ENCODE measurements around the gene FUBP1. TPM values are rescaled to one million over a fixed set of nuclear protein-coding genes. Genes with fewer than 3 reads are reported as not detected.
A peak's percentile ranks its signal among the peaks of the same experiment; 100 is the strongest.

Gene FUBP1
- total and polyA plus RNA-seq, 2 of the 13 experiments (the other 11 are each of a cell fraction or from before 2014, with no cell fraction given), result 98.1 to 166 TPM

DNA sequence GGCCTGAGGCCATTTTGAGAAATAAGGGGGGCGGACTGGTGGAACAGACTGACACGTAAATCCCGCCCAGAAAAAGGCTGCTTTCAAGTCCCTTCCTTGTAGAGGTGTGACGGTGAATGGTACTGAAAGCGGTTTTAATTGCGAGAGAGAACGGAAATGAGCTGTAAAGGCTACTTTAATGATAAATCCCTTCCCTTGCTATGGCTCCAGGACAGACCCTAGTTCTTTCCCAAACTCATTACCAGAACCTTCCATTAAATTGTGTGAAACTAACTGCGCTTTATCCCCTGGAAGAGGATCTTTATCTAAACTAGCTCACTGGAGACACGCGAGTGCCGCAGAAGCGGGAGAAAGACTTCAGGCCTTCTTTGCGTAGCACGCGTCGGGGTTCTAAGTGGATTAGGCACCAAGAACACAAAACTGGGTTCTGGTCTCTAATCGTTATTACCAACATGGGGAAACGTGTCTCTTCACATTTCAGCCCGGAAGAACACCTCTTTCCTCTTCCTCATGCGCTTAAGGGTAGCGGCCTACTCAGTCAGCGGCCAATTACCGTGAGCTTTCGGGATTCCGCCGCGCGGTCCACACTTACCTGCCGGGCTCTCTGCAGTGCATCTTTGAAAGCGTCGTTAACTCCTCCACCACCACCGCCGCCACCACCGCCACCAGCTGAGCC is 441 bp downstream of the FUBP1 start:
- ChIA-PET CTCF (ENCODE audit: low intra/inter-chr PET ratio, low total read pairs) (no interaction called here), POLR2A (interaction anchor here (0.7 to 5.3 kb wide), 20 partner anchors 8 to 295 kb away, joined by 3 to 161 read pairs (median 4); partner anchors contain the start of genes DNAJB4, GIPC2, MIGA1 and NEXN)
- peak overlapping the region; percentile 100 for H3K9ac ChIP-seq (ENCODE audit: insufficient read depth, low read depth, low read length)
- TSS peak; percentile 72 for BruUV-seq (replicated peaks)
- H3K36me3 ChIP-seq (replicated peaks in 1 of 2; ENCODE audit: control insufficient read depth in 1 of 2, insufficient read depth in 2 of 2, low read length in 2 of 2), result peaks cover 2 to 4% of the 10 kb centered on the region in 2 experiments; a peak in 3 of 5 replicates
- intact Hi-C loops (cut with micrococcal nuclease; ENCODE audit: unreplicated experiment) (no loop called here), in situ Hi-C loops (cut with HindIII; ENCODE audit: extremely low pct_ligation_motif_present, low pct_unique_long_range_greater_than_20kb) (loop anchor here (10.0 kb wide), 1 partner anchor 136 kb away; no protein-coding TSS in a partner anchor)
- ATAC-seq (peak; percentile 79), DNase-seq (ENCODE audit: low spot score) (peak; percentile 92), FAIRE-seq (no peak)
- peak overlapping the region; percentile 90 for H3K4me2 ChIP-seq (ENCODE audit: low read depth, low read length)
- H3K27me3 ChIP-seq (ENCODE audit: control insufficient read depth in 1 of 2, insufficient read depth in 2 of 2, low read length in 2 of 2), result no peaks in the 10 kb centered on the region; a peak in 1 of 5 replicates
- peaks cover 57% of the 10 kb centered on the region for H3K4me1 ChIP-seq (ENCODE audit: insufficient read depth, low read length)
- H4K20me1 ChIP-seq (ENCODE audit: insufficient read depth, low read length), result peaks cover 47% of the 10 kb centered on the region
- H3K27ac ChIP-seq (ENCODE audit: extremely low read length, insufficient read depth, low read length), result peak overlapping the region; percentile 99
- 1% methylated on average over 31 of the region's 34 CpGs for WGBS (ENCODE audit: low lambda C conversion rate)
- H3K79me2 ChIP-seq (ENCODE audit: insufficient read depth, low read length), result peaks cover 80% of the 10 kb centered on the region
- no peaks in the 10 kb centered on the region for H3K9me3 ChIP-seq (ENCODE audit: low read length)
- H2AFZ ChIP-seq (ENCODE audit: low read length), result no peak overlapping the region
- peak overlapping the region; percentile 79 to 100 (median 90) for H3K4me3 ChIP-seq (replicated peaks in 1 of 3; ENCODE audit: insufficient read depth in 1 of 3, low read depth in 2 of 3, low read length in 3 of 3)
- TF ChIP-seq, protein P1, sequence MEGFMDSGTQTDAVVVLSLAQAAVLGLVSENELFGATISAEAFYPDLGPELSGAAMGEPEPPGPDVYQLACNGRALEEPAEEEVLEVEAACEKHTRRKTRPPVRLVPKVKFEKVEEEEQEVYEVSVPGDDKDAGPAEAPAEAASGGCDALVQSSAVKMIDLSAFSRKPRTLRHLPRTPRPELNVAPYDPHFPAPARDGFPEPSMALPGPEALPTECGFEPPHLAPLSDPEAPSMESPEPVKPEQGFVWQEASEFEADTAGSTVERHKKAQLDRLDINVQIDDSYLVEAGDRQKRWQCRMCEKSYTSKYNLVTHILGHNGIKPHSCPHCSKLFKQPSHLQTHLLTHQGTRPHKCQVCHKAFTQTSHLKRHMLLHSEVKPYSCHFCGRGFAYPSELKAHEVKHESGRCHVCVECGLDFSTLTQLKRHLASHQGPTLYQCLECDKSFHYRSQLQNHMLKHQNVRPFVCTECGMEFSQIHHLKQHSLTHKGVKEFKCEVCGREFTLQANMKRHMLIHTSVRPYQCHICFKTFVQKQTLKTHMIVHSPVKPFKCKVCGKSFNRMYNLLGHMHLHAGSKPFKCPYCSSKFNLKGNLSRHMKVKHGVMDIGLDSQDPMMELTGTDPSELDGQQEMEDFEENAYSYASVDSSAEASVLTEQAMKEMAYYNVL (CRISPR knock-in tag; IDR thresholded peaks at IDR 0.05; ENCODE audit: borderline replicate concordance), result 0 out of 2 replicates have a peak, but pooled peaks have one; percentile 69
- 0 out of 2 replicates have a peak, but pooled peaks have one; percentile 28 for TF ChIP-seq CREB1 (IDR thresholded peaks at IDR 0.05)
- no peak for TF ChIP-seq CREB1 (CRISPR knock-in tag; IDR thresholded peaks at IDR 0.05)
- 0 out of 2 replicates have a peak, but pooled peaks have one; percentile 6 for TF ChIP-seq CEBPG (CRISPR knock-in tag; IDR thresholded peaks at IDR 0.05)
- TF ChIP-seq GATA4 (IDR thresholded peaks at IDR 0.05; ENCODE audit: borderline replicate concordance, low read depth), result no peak
- 0 out of 2 replicates have a peak, but pooled peaks have one; percentile 60 for TF ChIP-seq ZNF589 (CRISPR knock-in tag; conservative IDR thresholded peaks at IDR 0.05)
- TF ChIP-seq ZNF816 (CRISPR knock-in tag; IDR thresholded peaks at IDR 0.05; ENCODE audit: borderline replicate concordance), result no peak
- TF ChIP-seq ZFP90 (CRISPR knock-in tag; IDR thresholded peaks at IDR 0.05; ENCODE audit: borderline replicate concordance), result peak; percentile 27; the same call in 1 of the 2 replicates
- peak; percentile 70; the same call in 1 of the 2 replicates for TF ChIP-seq ZNF138 (CRISPR knock-in tag; IDR thresholded peaks at IDR 0.05; ENCODE audit: low read depth)
- TF ChIP-seq ZBTB42 (CRISPR knock-in tag; IDR thresholded peaks at IDR 0.05), result 0 out of 2 replicates have a peak, but pooled peaks have one; percentile 60
- peak; percentile 79 for TF ChIP-seq ZFX (CRISPR knock-in tag; IDR thresholded peaks at IDR 0.05; ENCODE audit: low read depth)
- TF ChIP-seq, protein P2, sequence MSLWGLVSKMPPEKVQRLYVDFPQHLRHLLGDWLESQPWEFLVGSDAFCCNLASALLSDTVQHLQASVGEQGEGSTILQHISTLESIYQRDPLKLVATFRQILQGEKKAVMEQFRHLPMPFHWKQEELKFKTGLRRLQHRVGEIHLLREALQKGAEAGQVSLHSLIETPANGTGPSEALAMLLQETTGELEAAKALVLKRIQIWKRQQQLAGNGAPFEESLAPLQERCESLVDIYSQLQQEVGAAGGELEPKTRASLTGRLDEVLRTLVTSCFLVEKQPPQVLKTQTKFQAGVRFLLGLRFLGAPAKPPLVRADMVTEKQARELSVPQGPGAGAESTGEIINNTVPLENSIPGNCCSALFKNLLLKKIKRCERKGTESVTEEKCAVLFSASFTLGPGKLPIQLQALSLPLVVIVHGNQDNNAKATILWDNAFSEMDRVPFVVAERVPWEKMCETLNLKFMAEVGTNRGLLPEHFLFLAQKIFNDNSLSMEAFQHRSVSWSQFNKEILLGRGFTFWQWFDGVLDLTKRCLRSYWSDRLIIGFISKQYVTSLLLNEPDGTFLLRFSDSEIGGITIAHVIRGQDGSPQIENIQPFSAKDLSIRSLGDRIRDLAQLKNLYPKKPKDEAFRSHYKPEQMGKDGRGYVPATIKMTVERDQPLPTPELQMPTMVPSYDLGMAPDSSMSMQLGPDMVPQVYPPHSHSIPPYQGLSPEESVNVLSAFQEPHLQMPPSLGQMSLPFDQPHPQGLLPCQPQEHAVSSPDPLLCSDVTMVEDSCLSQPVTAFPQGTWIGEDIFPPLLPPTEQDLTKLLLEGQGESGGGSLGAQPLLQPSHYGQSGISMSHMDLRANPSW (CRISPR knock-in tag; IDR thresholded peaks at IDR 0.05; ENCODE audit: borderline replicate concordance), result no peak
- TF ChIP-seq, protein P3, sequence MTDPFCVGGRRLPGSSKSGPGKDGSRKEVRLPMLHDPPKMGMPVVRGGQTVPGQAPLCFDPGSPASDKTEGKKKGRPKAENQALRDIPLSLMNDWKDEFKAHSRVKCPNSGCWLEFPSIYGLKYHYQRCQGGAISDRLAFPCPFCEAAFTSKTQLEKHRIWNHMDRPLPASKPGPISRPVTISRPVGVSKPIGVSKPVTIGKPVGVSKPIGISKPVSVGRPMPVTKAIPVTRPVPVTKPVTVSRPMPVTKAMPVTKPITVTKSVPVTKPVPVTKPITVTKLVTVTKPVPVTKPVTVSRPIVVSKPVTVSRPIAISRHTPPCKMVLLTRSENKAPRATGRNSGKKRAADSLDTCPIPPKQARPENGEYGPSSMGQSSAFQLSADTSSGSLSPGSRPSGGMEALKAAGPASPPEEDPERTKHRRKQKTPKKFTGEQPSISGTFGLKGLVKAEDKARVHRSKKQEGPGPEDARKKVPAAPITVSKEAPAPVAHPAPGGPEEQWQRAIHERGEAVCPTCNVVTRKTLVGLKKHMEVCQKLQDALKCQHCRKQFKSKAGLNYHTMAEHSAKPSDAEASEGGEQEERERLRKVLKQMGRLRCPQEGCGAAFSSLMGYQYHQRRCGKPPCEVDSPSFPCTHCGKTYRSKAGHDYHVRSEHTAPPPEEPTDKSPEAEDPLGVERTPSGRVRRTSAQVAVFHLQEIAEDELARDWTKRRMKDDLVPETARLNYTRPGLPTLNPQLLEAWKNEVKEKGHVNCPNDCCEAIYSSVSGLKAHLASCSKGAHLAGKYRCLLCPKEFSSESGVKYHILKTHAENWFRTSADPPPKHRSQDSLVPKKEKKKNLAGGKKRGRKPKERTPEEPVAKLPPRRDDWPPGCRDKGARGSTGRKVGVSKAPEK (CRISPR knock-in tag; IDR thresholded peaks at IDR 0.05; ENCODE audit: borderline replicate concordance), result 0 out of 2 replicates have a peak, but pooled peaks have one; percentile 46
- TF ChIP-seq TEAD2 (CRISPR knock-in tag; IDR thresholded peaks at IDR 0.05), result peak; percentile 30; the same call in 1 of the 2 replicates
- 0 out of 2 replicates have a peak, but pooled peaks have one; percentile 55 for TF ChIP-seq RORA (CRISPR knock-in tag; IDR thresholded peaks at IDR 0.05)
- peak; percentile 58; the same call in 1 of the 2 replicates for TF ChIP-seq BRD4 (CRISPR knock-in tag; IDR thresholded peaks at IDR 0.05)
